GM13977 (cell line): Measurements from ENCODE around the gene SCAMP4.

Experiments
- DNase-seq: peaks from one replicate; pipeline ENCODE4 v3.0.0; 2012; ENCODE audit warnings: low spot score
- CTCF ChIP-seq: IDR thresholded peaks from 2 replicates; pipeline ENCODE4 v1.5.1; 2012; ENCODE audit warnings: mild to moderate bottlenecking, control low read depth; ENCODE audit not compliant: insufficient read depth; ENCODE audit errors: extremely low read depth, missing control alignments
- in situ Hi-C: fragments of 300-500 bp; cut with MboI; formaldehyde crosslinking; loops from one replicate; pipeline ENCODE4 v1.12.0; 2022; ENCODE audit warnings: low sequenced_read_pairs, low pct_unique_long_range_greater_than_20kb, mixed read lengths, inconsistent platforms; ENCODE audit not compliant: unreplicated experiment

SCAMP4 gene

GRCh38 chr19:1961000-1961883 is 56.0 kb downstream of the SCAMP4 start:
- TF ChIP-seq CTCF: no peak
- in situ Hi-C loops: no loop called here
- DNase-seq: no peak

- no peak for DNase-seq
- TF ChIP-seq CTCF: no peak
- in situ Hi-C loops: no loop called here
Measured at GRCh38 chr19:1962674-1963073, 57.5 kb downstream of the SCAMP4 start.

- in situ Hi-C loops: no loop called here
- DNase-seq: no peak
- TF ChIP-seq CTCF: no peak
Measured at GRCh38 chr19:1967087-1967608, 61.9 kb downstream of the SCAMP4 start.

GRCh38 chr19:1968279-1969175 is 63.3 kb downstream of the SCAMP4 start:
- in situ Hi-C loops: no loop called here
- TF ChIP-seq CTCF: no peak
- no peak for DNase-seq

- no peak for TF ChIP-seq CTCF
- in situ Hi-C loops: no loop called here
- no peak for DNase-seq
Measured at GRCh38 chr19:1969176-1970002, 64.2 kb downstream of the SCAMP4 start.
